ENCODE data around the gene RASSF8.

GRCh38 chr12:25958428-25959070 is at the start of gene RASSF8:
- TF ChIP-seq CTCF (IDR thresholded peaks at IDR 0.05) (no peak), POLR2A (IDR thresholded peaks at IDR 0.05) (peak in 2 of 4 donors; percentile 44 to 51)

All from esophagus squamous epithelium (tissue), 4 donors.